ENCODE results near the gene ECPAS. TPM values are rescaled to one million over a fixed set of nuclear protein-coding genes. Genes with fewer than 3 reads are reported as not detected.

ECPAS gene
- total and polyA plus RNA-seq, 2 donors (not counting 1 experiment from before 2014, with no cell fraction given), result 12.9 to 69.5 TPM

GRCh38 chr9:111533099-111533790, 49.1 kb upstream of the ECPAS start:
- H3K79me2 ChIP-seq (ENCODE audit: control insufficient read depth, insufficient read depth, low read length), result no peaks in the 10 kb centered on the region
- Mint-ChIP-seq H3K27ac (no peak overlapping the region), H3K4me1 (no peaks in the 10 kb centered on the region), H3K4me3 (no peak overlapping the region), H3K9me3 (ENCODE audit: insufficient read depth) (peaks cover 7% of the 10 kb centered on the region), H3K27me3 (no peaks in the 10 kb centered on the region)
- no peak overlapping the region for H3K9ac ChIP-seq (ENCODE audit: low read length)
- H3K4me1 ChIP-seq (ENCODE audit: control insufficient read depth in 2 of 2, insufficient read depth in 2 of 2, low read length in 2 of 2), result no peaks in the 10 kb centered on the region
- H4K20me1 ChIP-seq (ENCODE audit: control insufficient read depth, insufficient read depth, low read length, poor library complexity, severe bottlenecking), result no peaks in the 10 kb centered on the region
- intact Hi-C loops (cut with micrococcal nuclease), result no loop called here
- DNase-seq (no peak), ATAC-seq (ENCODE audit: low read depth) (no peak)
- CTCF ChIA-PET, result no interaction called here
- H3K4me3 ChIP-seq (ENCODE audit: control extremely low read depth in 1 of 5, extremely low read depth in 1 of 5, insufficient read depth in 1 of 5, low read depth in 2 of 5, low read length in 4 of 5), result no peak overlapping the region
- H3K4me2 ChIP-seq (replicated peaks; ENCODE audit: low read depth, low read length, poor library complexity, severe bottlenecking), result no peak overlapping the region
- peaks cover 0 to 32% (median 9%) of the 10 kb centered on the region in 3 donors for H3K9me3 ChIP-seq (ENCODE audit: control extremely low read depth in 1 of 3, control insufficient read depth in 2 of 3, insufficient read depth in 1 of 3, low read length in 2 of 3)
- no peaks in the 10 kb centered on the region for H3K36me3 ChIP-seq (replicated peaks in 1 of 2; ENCODE audit: control extremely low read depth in 1 of 2, control insufficient read depth in 1 of 2, extremely low read depth in 1 of 2, insufficient read depth in 2 of 2, low read length in 1 of 2)
- H3K27me3 ChIP-seq (replicated peaks in 1 of 4; ENCODE audit: control extremely low read depth in 1 of 4, control insufficient read depth in 3 of 4, insufficient read depth in 4 of 4, low read length in 3 of 4), result no peaks in the 10 kb centered on the region
- no peak overlapping the region for H3K27ac ChIP-seq (ENCODE audit: low read length in 2 of 2)
- no peak overlapping the region for H2AFZ ChIP-seq (ENCODE audit: insufficient read depth, low read depth, low read length, poor library complexity, severe bottlenecking)
- no peak for TF ChIP-seq EZH2 (IDR thresholded peaks at IDR 0.05; ENCODE audit: borderline replicate concordance, insufficient read depth, low read depth, low read length, poor library complexity, severe bottlenecking)
- no peak for TF ChIP-seq CTCF (IDR thresholded peaks at IDR 0.05)
- 100% methylated on average over 1 of the region's 5 CpGs for WGBS (ENCODE audit: insufficient coverage)
- POLR2A ChIA-PET, result no interaction called here

GRCh38 chr9:111531716-111532115, 47.5 kb upstream of the ECPAS start:
- Mint-ChIP-seq H3K9me3 (ENCODE audit: insufficient read depth) (peaks cover 7% of the 10 kb centered on the region), H3K27me3 (no peaks in the 10 kb centered on the region), H3K4me1 (no peaks in the 10 kb centered on the region), H3K4me3 (no peak overlapping the region), H3K27ac (no peak overlapping the region)
- Histone ChIP-seq H3K4me3 (ENCODE audit: control extremely low read depth in 1 of 5, extremely low read depth in 1 of 5, insufficient read depth in 1 of 5, low read depth in 2 of 5, low read length in 4 of 5) (no peak overlapping the region), H3K27ac (ENCODE audit: low read length in 2 of 2) (no peak overlapping the region), H3K4me1 (ENCODE audit: control insufficient read depth in 2 of 2, insufficient read depth in 2 of 2, low read length in 2 of 2) (no peaks in the 10 kb centered on the region), H3K4me2 (replicated peaks; ENCODE audit: low read depth, low read length, poor library complexity, severe bottlenecking) (no peak overlapping the region), H3K27me3 (replicated peaks in 1 of 4; ENCODE audit: control extremely low read depth in 1 of 4, control insufficient read depth in 3 of 4, insufficient read depth in 4 of 4, low read length in 3 of 4) (no peaks in the 10 kb centered on the region), H3K9me3 (ENCODE audit: control extremely low read depth in 1 of 3, control insufficient read depth in 2 of 3, insufficient read depth in 1 of 3, low read length in 2 of 3) (peaks cover 0 to 19% (median 2%) of the 10 kb centered on the region in 3 donors), H3K36me3 (replicated peaks in 1 of 2; ENCODE audit: control extremely low read depth in 1 of 2, control insufficient read depth in 1 of 2, extremely low read depth in 1 of 2, insufficient read depth in 2 of 2, low read length in 1 of 2) (no peaks in the 10 kb centered on the region), H3K9ac (ENCODE audit: low read length) (no peak overlapping the region), H3K79me2 (ENCODE audit: control insufficient read depth, insufficient read depth, low read length) (no peaks in the 10 kb centered on the region), H2AFZ (ENCODE audit: insufficient read depth, low read depth, low read length, poor library complexity, severe bottlenecking) (no peak overlapping the region), H4K20me1 (ENCODE audit: control insufficient read depth, insufficient read depth, low read length, poor library complexity, severe bottlenecking) (no peaks in the 10 kb centered on the region)
- ChIA-PET CTCF (no interaction called here), POLR2A (no interaction called here)
- intact Hi-C loops (cut with micrococcal nuclease), result no loop called here
- 93% methylated on average over 2 of the region's 4 CpGs for WGBS (ENCODE audit: insufficient coverage)
- DNase-seq, result no peak
- TF ChIP-seq CTCF (IDR thresholded peaks at IDR 0.05) (no peak), EZH2 (IDR thresholded peaks at IDR 0.05; ENCODE audit: borderline replicate concordance, insufficient read depth, low read depth, low read length, poor library complexity, severe bottlenecking) (no peak)
- ATAC-seq (ENCODE audit: low read depth), result no peak

Measured in B cell (primary cell).